ENCODE measurements around the gene HSPA1A. TPM values are rescaled to one million over a fixed set of nuclear protein-coding genes. Genes with fewer than 3 reads are reported as not detected.

HSPA1A gene
- total RNA-seq, 1 experiment from 2014 or later, result 57.2 TPM

DNA sequence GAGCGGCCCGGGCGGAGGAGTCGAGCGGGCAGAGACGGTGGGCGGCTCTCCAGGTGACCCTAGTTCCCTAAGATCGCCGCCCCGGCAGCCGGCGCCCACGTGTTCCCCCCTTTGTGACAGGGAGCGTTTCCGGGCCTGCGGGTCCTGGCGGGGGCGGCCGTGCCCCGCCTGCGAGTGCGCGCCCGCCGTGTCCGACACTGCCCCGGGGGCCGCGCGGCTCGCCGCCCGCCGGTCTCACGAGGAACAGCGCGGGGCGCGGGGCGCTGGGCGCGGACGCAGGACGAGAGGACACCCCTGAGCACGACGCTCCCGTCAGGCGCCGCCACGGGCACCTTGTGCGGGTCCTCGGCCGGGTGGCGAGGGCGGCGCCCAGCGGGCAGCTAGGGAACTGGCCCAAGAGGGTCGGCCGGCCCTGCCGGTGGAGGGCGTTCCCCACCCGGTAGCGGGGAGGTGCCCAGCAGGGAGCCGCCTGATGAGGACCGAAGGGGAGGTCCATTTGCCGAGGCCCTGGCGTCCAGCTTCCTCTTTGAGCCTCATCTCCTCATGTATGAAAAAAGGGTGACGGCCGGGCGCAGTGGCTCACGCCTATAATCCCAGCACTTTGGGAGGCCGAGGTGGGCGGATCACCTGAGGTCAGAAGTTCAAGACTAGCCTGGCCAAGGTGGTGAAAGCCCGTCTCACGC lies 19.6 kb upstream of the HSPA1A start, which contains the start of gene VARS1 (continued):
- TF ChIP-seq ZNF532 (CRISPR knock-in tag; IDR thresholded peaks at IDR 0.05; ENCODE audit: borderline replicate concordance) (no peak), CTCF (IDR thresholded peaks at IDR 0.05) (peak; percentile 57), PRRX2 (CRISPR knock-in tag; IDR thresholded peaks at IDR 0.05) (peak; percentile 87), CBFB (CRISPR knock-in tag; IDR thresholded peaks at IDR 0.05; ENCODE audit: low read depth) (no peak), SP1 (CRISPR knock-in tag; conservative IDR thresholded peaks at IDR 0.05) (peak; percentile 81), TP53 (CRISPR knock-in tag; IDR thresholded peaks at IDR 0.05) (no peak), NR2C2 (CRISPR knock-in tag; IDR thresholded peaks at IDR 0.05) (no peak), HMGXB4 (CRISPR knock-in tag; IDR thresholded peaks at IDR 0.05) (peak; percentile 95), CDX4 (CRISPR knock-in tag; IDR thresholded peaks at IDR 0.05; ENCODE audit: borderline replicate concordance) (no peak), FOXP4 (CRISPR knock-in tag; IDR thresholded peaks at IDR 0.05) (no peak), ZNF416 (CRISPR knock-in tag; IDR thresholded peaks at IDR 0.05) (peak; percentile 84; the same call in 1 of the 2 replicates), ELF4 (CRISPR knock-in tag; IDR thresholded peaks at IDR 0.05; ENCODE audit: low read depth) (no peak), NR1H2 (CRISPR knock-in tag; IDR thresholded peaks at IDR 0.05) (no peak)
- TF ChIP-seq, protein P1, sequence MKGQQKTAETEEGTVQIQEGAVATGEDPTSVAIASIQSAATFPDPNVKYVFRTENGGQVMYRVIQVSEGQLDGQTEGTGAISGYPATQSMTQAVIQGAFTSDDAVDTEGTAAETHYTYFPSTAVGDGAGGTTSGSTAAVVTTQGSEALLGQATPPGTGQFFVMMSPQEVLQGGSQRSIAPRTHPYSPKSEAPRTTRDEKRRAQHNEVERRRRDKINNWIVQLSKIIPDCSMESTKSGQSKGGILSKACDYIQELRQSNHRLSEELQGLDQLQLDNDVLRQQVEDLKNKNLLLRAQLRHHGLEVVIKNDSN (CRISPR knock-in tag; IDR thresholded peaks at IDR 0.05), result peak; percentile 77
- TF ChIP-seq, protein P2, sequence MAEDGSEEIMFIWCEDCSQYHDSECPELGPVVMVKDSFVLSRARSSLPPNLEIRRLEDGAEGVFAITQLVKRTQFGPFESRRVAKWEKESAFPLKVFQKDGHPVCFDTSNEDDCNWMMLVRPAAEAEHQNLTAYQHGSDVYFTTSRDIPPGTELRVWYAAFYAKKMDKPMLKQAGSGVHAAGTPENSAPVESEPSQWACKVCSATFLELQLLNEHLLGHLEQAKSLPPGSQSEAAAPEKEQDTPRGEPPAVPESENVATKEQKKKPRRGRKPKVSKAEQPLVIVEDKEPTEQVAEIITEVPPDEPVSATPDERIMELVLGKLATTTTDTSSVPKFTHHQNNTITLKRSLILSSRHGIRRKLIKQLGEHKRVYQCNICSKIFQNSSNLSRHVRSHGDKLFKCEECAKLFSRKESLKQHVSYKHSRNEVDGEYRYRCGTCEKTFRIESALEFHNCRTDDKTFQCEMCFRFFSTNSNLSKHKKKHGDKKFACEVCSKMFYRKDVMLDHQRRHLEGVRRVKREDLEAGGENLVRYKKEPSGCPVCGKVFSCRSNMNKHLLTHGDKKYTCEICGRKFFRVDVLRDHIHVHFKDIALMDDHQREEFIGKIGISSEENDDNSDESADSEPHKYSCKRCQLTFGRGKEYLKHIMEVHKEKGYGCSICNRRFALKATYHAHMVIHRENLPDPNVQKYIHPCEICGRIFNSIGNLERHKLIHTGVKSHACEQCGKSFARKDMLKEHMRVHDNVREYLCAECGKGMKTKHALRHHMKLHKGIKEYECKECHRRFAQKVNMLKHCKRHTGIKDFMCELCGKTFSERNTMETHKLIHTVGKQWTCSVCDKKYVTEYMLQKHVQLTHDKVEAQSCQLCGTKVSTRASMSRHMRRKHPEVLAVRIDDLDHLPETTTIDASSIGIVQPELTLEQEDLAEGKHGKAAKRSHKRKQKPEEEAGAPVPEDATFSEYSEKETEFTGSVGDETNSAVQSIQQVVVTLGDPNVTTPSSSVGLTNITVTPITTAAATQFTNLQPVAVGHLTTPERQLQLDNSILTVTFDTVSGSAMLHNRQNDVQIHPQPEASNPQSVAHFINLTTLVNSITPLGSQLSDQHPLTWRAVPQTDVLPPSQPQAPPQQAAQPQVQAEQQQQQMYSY (CRISPR knock-in tag; IDR thresholded peaks at IDR 0.05), result no peak
- TF ChIP-seq, protein P3, sequence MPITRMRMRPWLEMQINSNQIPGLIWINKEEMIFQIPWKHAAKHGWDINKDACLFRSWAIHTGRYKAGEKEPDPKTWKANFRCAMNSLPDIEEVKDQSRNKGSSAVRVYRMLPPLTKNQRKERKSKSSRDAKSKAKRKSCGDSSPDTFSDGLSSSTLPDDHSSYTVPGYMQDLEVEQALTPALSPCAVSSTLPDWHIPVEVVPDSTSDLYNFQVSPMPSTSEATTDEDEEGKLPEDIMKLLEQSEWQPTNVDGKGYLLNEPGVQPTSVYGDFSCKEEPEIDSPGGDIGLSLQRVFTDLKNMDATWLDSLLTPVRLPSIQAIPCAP (CRISPR knock-in tag; IDR thresholded peaks at IDR 0.05), result no peak
- TF ChIP-seq, protein P4, sequence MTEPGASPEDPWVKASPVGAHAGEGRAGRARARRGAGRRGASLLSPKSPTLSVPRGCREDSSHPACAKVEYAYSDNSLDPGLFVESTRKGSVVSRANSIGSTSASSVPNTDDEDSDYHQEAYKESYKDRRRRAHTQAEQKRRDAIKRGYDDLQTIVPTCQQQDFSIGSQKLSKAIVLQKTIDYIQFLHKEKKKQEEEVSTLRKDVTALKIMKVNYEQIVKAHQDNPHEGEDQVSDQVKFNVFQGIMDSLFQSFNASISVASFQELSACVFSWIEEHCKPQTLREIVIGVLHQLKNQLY (CRISPR knock-in tag; IDR thresholded peaks at IDR 0.05), result peak; percentile 81; the same call in 1 of the 2 replicates
- TF ChIP-seq, protein P5, sequence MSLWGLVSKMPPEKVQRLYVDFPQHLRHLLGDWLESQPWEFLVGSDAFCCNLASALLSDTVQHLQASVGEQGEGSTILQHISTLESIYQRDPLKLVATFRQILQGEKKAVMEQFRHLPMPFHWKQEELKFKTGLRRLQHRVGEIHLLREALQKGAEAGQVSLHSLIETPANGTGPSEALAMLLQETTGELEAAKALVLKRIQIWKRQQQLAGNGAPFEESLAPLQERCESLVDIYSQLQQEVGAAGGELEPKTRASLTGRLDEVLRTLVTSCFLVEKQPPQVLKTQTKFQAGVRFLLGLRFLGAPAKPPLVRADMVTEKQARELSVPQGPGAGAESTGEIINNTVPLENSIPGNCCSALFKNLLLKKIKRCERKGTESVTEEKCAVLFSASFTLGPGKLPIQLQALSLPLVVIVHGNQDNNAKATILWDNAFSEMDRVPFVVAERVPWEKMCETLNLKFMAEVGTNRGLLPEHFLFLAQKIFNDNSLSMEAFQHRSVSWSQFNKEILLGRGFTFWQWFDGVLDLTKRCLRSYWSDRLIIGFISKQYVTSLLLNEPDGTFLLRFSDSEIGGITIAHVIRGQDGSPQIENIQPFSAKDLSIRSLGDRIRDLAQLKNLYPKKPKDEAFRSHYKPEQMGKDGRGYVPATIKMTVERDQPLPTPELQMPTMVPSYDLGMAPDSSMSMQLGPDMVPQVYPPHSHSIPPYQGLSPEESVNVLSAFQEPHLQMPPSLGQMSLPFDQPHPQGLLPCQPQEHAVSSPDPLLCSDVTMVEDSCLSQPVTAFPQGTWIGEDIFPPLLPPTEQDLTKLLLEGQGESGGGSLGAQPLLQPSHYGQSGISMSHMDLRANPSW (CRISPR knock-in tag; conservative IDR thresholded peaks at IDR 0.05; ENCODE audit: low read depth), result no peak

Measured in WTC11 (cell line).